Neural crest cell (in vitro differentiated cells): ENCODE measurements around the gene ARFIP2. TPM values are rescaled to one million over a fixed set of nuclear protein-coding genes. Genes with fewer than 3 reads are reported as not detected.

ENCODE experiments used
- DNase-seq: peaks from one replicate; pipeline ENCODE4 v3.0.0; 2021; ENCODE audit warnings: low read depth, mixed read lengths, low spot score
- H3K27ac Mint-ChIP-seq: one replicate; pipeline ENCODE4 v1.8.0; 2021; ENCODE audit warnings: mild to moderate bottlenecking, mixed read lengths; ENCODE audit not compliant: unreplicated experiment
- H3K27me3 Mint-ChIP-seq: 2 replicates; pipeline ENCODE4 v1.8.0; 2021; ENCODE audit warnings: low read depth, mild to moderate bottlenecking, mixed read lengths
- H3K36me3 Mint-ChIP-seq: 2 replicates; pipeline ENCODE4 v1.8.0; 2021; ENCODE audit warnings: low read depth, mild to moderate bottlenecking, mixed read lengths
- H3K4me1 Mint-ChIP-seq: 2 replicates; pipeline ENCODE4 v1.8.0; 2021; ENCODE audit warnings: mixed read lengths
- H3K4me3 Mint-ChIP-seq: one replicate; pipeline ENCODE4 v1.8.0; 2021; ENCODE audit warnings: mild to moderate bottlenecking, mixed read lengths
- H3K9me3 Mint-ChIP-seq: 2 replicates; pipeline ENCODE4 v1.8.0; 2021; ENCODE audit warnings: mixed read lengths
- total RNA-seq: library from RNA; stranded (reverse); gene quantifications from 2 replicates; pipeline ENCODE4 v1.2.1, GENCODE V29; 2021
- TF ChIP-seq, protein P1 (sequence below): fragments of 200-600 bp; sonication (generic); conservative IDR thresholded peaks from 2 replicates; pipeline ENCODE4 v1.5.0; 2021; ENCODE audit warnings: antibody characterized with exemption, mild to moderate bottlenecking

The ARFIP2 gene
- total RNA-seq, 1 donor from 2014 or later = 57.1 TPM

DNA sequence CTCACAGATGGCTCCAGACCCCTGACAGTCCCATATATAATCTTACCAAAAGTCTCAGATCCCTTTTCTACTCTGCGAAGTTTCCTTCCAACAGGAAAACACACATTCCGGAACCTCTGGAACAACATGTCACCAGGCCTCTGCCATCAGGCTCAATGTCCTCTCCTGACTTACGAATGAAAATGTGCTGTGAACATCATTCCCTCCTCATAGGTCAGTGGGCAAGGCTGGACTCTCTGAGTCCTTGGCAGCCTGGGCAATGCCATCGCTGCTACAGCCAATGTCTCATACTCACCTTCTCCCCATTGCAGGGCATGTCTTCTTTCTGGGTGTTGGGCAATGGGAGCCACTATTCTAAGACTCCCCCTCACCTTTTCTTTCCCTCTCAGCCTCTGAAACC is 38.7 kb downstream of the ARFIP2 start:
- DNase-seq = no peak
- TF ChIP-seq, protein P1, sequence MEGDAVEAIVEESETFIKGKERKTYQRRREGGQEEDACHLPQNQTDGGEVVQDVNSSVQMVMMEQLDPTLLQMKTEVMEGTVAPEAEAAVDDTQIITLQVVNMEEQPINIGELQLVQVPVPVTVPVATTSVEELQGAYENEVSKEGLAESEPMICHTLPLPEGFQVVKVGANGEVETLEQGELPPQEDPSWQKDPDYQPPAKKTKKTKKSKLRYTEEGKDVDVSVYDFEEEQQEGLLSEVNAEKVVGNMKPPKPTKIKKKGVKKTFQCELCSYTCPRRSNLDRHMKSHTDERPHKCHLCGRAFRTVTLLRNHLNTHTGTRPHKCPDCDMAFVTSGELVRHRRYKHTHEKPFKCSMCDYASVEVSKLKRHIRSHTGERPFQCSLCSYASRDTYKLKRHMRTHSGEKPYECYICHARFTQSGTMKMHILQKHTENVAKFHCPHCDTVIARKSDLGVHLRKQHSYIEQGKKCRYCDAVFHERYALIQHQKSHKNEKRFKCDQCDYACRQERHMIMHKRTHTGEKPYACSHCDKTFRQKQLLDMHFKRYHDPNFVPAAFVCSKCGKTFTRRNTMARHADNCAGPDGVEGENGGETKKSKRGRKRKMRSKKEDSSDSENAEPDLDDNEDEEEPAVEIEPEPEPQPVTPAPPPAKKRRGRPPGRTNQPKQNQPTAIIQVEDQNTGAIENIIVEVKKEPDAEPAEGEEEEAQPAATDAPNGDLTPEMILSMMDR = no peak

DNA sequence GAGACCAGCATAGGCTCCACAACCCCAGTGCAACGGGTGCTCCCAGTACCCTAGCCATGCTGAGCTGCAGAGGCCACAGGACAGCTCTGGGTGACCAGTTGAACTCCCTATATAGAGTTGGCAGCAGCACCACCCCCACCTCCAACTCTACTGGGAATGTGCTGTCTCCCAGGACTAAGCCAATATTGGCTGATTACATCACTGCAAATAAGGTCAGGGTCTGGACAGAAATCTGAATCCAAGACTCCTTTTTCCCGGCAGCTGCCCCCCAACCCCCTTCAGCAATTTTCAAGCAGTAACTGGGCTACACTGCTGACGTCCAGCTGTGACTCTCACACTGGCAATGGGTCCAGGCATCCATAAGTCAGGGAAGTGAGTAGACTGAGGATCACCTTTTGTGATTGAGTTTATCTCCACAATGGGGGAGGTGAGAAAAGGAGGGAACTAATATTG is 40.2 kb downstream of the ARFIP2 start, which contains the start of gene HPX:
Gene HPX, minus strand, starts transcription at position 82 of the 453 bp plus-strand sequence. Its CDS starts 24 bp downstream, at position 58.
- TF ChIP-seq, protein P1 = no peak
- Mint-ChIP-seq H3K36me3 (no peaks in the 10 kb centered on the region), H3K4me3 (no peak within 1 kb of the TSS), H3K27me3 (no peaks in the 10 kb centered on the region), H3K4me1 (no peaks in the 10 kb centered on the region), H3K27ac (no peak within 1 kb of the TSS), H3K9me3 (no peaks in the 10 kb centered on the region)
- DNase-seq = no peak

More for the DNA sequence above, 38.7 kb downstream of the ARFIP2 start:
- H3K9me3 Mint-ChIP-seq = no peaks in the 10 kb centered on the region
- no peaks in the 10 kb centered on the region for H3K36me3 Mint-ChIP-seq
- no peak overlapping the region for H3K4me3 Mint-ChIP-seq
- H3K27me3 Mint-ChIP-seq = no peaks in the 10 kb centered on the region
- no peaks in the 10 kb centered on the region for H3K4me1 Mint-ChIP-seq
- H3K27ac Mint-ChIP-seq = no peak overlapping the region

DNA sequence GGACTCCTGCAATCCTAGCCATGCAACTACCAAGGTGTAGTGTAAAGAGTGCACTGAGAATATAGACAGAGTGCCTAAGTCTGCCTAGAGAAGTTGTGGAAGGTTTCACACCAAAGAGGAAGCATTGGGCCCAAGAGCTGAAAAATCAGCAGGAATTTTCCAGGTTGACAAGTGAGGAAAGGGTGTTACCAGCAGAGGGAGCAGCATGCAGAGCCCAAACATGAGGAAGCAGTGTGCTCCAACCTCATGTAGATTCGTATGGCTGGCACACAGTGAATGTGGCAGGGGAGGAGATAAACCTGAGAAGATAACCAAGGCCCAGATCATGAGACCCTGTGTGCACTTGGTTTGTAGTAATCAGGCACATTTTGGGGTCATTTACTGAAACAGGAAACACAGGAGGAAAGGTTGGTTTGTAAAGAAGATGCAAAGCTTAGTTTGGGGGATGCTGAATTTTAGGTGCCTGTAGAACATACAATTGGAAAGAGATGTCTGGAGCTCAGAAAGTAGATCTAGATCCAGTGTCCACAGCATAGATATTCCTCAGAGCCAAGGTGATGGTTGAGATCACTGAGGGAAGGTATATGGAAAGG is 42.1 kb downstream of the ARFIP2 start:
- Mint-ChIP-seq H3K9me3 (no peaks in the 10 kb centered on the region), H3K4me3 (no peak overlapping the region), H3K27me3 (no peaks in the 10 kb centered on the region), H3K4me1 (no peaks in the 10 kb centered on the region), H3K36me3 (no peaks in the 10 kb centered on the region), H3K27ac (no peak overlapping the region)
- DNase-seq = peak; percentile 29
- TF ChIP-seq, protein P1 = peak; percentile 73

DNA sequence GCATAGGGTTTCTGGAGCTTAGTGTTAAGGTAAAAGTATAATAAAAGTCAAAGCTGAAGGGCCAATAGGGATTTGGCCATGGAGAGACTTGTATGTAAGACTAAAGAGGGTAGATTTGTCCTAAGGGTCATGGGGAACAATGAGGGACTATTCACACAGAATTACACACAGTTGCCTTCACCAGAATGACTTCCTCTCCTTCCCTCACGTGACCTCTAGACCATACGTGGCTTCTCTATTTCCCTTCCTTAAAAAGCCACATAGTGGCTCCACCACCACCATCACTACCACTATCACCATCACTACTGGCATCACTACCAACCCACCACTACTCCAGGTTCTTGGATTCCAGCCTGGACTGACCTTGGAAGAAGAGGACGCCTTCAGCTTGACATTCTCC is 43.1 kb downstream of the ARFIP2 start:
- no peak for DNase-seq
- Mint-ChIP-seq H3K36me3 (no peaks in the 10 kb centered on the region), H3K27ac (no peak overlapping the region), H3K4me3 (no peak overlapping the region), H3K4me1 (no peaks in the 10 kb centered on the region), H3K9me3 (no peaks in the 10 kb centered on the region), H3K27me3 (no peaks in the 10 kb centered on the region)
- TF ChIP-seq, protein P1 = no peak

DNA sequence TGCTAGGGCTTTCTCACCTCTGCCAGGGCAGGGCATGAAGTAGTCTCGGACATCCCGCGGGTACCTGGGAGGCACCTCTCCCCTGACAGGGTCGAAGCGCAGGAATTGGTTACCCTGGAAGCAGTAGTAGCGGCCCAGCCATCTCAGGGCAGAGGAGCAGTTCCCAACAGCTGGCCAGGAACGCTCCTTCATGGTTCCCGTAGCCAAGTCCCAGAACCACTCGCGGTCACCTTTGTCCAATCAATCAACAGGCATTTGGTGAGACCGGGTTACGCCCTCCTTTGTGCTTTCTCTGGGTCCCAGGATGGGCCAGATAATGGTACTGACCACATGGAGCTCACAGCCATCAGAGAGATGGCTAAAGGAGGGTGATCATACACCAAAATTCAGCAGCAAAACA is 43.7 kb downstream of the ARFIP2 start:
- Mint-ChIP-seq H3K27ac (no peak overlapping the region), H3K36me3 (no peaks in the 10 kb centered on the region), H3K4me3 (no peak overlapping the region), H3K9me3 (no peaks in the 10 kb centered on the region), H3K4me1 (no peaks in the 10 kb centered on the region), H3K27me3 (no peaks in the 10 kb centered on the region)
- TF ChIP-seq, protein P1 = no peak
- no peak for DNase-seq
